Colon (tissue), 2 donors: ENCODE data around the gene NEK11.
"Not testable (repeated sequence)": the region's sequence is repeated elsewhere in the genome, so short reads cannot be mapped to it uniquely, and the experiment has no call there.

Experiments
- FAIRE-seq: peaks from 2 replicates; lab custom pipeline; 2012; peaks lifted over from hg19 to GRCh38; lab: Jason Lieb, UNC
- donor health status: control.
- donor health status: control.

Gene NEK11

GRCh38 chr3:131361066-131361463 is 334.4 kb downstream of the NEK11 start:
- not testable (repeated sequence) for FAIRE-seq

- no peak for FAIRE-seq
Measured at GRCh38 chr3:131361464-131362421, 335.1 kb downstream of the NEK11 start.

DNA sequence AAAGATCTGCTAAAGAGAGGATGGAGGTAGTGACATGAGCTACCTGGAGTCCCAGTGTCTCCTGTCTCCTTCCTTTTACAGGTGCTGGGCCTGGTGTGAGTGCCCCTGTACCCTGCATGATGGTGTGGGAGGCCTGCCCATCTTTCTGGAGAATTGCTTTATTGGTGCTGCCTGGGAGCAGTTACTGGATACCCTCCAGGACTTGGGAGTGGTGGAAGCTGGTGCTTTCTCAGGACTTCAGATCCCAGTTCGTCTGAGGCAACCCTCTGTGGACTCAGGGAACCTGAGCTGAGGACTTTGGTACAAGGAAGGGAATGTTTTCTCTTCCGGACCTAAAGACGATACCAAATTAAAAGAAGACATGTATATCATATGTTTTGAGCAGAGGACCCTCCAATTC is 336.6 kb downstream of the NEK11 start:
- no peak for FAIRE-seq

DNA sequence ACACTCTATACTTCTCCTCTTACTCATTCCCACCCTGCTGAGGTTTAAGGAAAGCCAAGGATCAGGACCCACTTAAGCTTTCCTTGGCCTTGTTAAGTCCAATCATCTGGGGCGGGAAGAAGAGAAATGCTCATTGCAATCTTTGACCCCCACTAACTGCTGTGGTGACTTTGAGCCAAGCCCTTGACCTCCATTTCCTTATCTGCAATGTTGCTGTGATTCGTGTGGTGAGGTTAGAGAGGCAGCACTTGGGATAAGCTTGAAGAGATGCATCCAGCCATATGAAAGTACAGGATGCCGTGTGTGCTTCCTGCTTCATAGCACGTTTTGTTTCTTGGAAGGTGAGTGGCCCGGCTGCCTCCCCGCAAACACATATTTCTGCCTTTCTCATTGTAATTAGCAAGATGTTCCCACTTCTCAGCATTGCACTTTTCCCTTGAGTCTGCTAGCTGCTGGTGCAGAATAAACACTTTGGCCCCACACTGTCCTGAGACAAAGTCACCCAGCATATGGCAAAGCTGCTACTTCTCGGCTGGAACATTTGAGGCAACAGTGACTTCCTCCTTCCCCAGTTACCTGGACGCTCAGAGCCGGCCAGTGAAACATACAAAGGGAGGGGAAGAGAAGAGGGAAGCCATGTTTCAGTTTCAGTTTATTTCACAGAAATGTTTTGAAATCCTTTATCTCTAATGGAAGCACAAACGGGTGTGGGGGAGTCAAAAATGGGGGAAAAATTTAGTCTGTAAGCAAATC is 344.4 kb downstream of the NEK11 start:
- FAIRE-seq = no peak

DNA sequence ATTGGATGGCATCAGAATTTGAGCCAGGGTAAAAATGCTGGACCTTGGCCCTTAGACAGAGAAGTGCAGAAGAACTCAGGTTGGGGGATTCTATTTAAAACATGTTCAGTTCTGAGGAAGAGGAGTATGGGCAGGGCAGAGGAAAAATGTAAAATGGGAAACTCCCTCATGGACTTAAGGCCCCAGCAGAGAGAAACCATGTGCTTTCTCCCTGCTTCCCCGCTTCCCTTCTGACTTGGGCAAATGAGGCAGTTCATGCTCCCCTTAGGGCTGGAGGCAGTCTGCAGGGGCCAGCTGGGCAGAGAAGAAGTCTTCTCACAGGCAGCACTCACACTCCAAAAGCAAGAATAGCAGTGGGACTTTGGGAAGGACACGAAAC is 345.0 kb downstream of the NEK11 start:
- no peak for FAIRE-seq

DNA sequence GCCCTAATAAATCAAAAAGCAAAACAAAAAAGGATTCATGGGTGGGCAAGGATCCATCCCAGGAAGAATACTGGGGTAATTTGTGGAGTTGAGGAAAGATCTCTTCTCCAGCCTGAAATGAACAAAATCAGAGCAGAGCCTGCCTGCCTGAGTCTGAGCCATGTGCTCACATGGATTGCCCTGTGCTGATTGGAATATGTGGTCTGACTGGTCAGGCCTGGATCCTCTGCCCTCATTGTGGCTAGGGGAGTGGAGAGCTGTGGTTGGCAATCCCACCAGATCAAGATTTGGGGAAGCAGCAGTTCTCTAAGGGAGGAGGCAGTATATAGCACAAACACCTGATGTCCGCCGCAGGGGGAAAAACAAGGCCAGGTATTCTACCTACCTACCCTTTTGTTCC is 348.1 kb downstream of the NEK11 start:
- no peak for FAIRE-seq

DNA sequence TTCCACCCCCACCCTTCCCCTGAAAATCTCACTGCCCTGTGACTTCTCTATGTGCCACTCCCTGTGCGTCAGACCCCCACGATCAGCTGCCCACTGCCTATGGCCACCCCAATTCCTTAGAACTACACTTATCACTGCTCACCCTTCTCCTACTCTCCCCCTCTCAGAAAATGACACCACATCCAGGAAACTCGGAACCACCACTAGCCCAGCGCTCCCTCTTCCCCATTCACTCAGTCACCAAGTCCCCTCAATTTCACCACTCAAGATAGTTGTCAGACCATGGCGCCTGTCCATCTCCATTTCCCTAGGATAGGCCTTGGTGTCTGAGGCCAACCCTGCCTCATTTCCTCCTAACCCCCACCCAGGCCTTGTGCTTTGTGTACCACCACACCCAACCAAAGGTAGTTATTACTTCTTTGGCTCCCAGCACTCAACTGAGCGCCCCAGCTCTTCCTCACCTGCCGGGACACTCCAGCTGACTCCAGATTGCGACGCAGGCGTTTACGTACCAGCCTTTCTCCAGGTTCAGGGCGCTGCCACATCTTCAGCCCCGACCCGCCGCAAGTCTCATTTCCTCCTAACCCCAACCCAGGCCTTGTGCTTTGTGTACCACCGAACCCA is 354.3 kb downstream of the NEK11 start:
- FAIRE-seq = not testable (repeated sequence)

- peak; percentile 75 for FAIRE-seq
Measured at GRCh38 chr3:131381445-131382291, 355.0 kb downstream of the NEK11 start, which contains the start of gene NUDT16. Gene NUDT16, plus strand, starts transcription at chr3:131381774. Its CDS starts 31 bp downstream, at chr3:131381805.

- FAIRE-seq = peak; percentile 49
Measured at GRCh38 chr3:131386429-131387165, 359.9 kb downstream of the NEK11 start.

GRCh38 chr3:131387796-131388489 is 361.3 kb downstream of the NEK11 start:
- no peak for FAIRE-seq

DNA sequence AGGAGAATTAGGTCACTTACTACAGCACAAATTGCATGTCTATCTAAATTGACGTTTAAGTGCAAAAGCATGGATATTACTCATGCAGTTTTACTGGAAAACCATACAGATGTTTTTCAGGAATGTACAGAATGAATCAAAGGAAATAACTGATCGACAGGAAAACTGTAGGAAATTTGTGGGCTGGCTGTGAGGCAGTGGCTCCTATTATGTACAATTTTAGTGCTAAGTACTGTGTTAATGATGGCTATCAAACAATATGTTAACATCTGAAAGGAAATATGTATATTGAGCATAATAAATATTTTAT is 361.8 kb downstream of the NEK11 start:
- FAIRE-seq = no peak

GRCh38 chr3:131390331-131390730 is 363.7 kb downstream of the NEK11 start:
- no peak for FAIRE-seq

GRCh38 chr3:131393051-131393450 is 366.4 kb downstream of the NEK11 start:
- FAIRE-seq = no peak

DNA sequence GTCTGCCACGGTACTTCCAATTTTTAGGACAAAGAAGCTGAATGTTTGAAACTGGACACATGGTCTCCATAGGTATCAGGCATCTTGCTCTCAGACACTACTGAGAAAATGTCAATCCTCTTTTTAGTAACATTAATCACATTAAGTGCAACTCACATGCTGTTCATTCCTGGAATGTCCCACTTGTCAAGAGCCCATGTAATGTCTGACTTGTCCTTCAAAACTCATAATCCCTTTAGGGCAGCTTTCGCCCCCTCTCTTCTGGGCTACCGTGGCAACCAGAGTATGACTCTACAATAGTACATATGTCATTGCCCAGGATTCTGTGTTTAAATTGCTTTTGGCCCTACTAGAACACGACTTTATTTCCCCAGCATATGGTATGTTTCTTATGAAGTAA is 367.2 kb downstream of the NEK11 start:
- FAIRE-seq = no peak

DNA sequence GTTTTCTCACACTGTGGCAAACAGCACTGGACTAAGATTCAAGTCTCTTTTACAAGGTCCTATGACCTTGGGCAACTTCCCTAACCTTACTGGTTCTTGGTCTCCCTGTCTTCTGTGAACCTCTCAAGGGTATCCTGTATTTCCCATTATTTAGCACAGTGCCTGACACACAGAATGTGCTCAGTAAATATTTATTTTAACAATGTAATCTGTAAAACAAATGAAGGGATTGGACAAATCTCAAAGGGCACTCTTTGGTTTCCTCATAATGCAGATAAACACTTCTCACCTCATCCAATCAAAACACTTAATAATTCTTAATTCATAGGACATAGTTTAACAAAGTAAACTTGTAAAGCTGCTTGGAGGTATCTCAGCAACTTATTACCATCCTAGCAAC is 367.7 kb downstream of the NEK11 start:
- no peak for FAIRE-seq

GRCh38 chr3:131396170-131396569 is 369.5 kb downstream of the NEK11 start:
- FAIRE-seq = no peak

- no peak for FAIRE-seq
Measured at GRCh38 chr3:131397889-131398288, 371.2 kb downstream of the NEK11 start.
